ENCODE measurements around the gene FXYD6. TPM values are rescaled to one million over a fixed set of nuclear protein-coding genes. Genes with fewer than 3 reads are reported as not detected.

Gene FXYD6
- total and polyA plus RNA-seq, 9 of the 15 experiments (the other 6 are each of a cell fraction or from before 2014, with no cell fraction given): 0.07 to 0.35 TPM; not detected in 7

DNA sequence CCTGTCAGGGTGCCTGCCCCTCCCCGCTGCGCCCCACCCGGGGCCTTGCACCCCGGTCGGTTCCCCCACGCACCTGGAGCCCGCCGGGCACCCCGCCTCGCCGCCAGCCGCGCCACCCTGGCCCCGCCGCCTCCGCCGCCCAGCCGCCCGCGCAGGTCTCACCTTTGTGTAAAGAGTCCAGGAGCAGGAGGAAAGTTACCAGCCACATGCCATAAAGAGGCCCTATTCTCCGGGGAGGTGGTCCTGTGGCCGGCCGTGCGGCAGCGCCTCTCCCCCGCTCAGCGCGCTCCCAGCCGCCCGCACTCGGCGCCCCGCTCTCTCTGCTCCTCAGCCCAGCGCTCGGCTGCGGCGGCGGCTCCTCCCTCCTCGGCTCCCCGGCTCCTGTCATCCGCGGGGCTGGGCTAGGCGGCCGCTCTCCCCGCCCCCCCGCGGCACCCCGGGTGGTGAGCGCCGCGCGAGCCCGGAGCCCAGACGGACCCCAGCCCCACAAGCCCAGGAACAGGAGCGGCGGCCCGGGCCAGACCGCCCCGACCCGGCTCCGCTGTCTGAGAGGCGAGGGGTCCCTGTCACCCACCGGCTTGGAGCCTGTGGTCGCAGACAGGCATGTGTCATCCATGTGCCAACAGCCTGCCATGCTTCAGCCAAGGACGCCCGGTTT, 79.5 kb downstream of the FXYD6 start, which contains the start of gene DSCAML1 (continued):
- TF ChIP-seq GMEB1 (CRISPR knock-in tag; IDR thresholded peaks at IDR 0.05): no peak
- TF ChIP-seq MCM2 (IDR thresholded peaks at IDR 0.05; ENCODE audit: low read depth): no peak
- TF ChIP-seq ZNF609 (CRISPR knock-in tag; IDR thresholded peaks at IDR 0.05; ENCODE audit: borderline replicate concordance): no peak
- no peak for TF ChIP-seq ZNF347 (CRISPR knock-in tag; IDR thresholded peaks at IDR 0.05; ENCODE audit: low read depth)
- TF ChIP-seq EGR1 (conservative IDR thresholded peaks at IDR 0.05): no peak
- no peak for TF ChIP-seq CREB5 (CRISPR knock-in tag; IDR thresholded peaks at IDR 0.05)

Measured in K562 (cell line).